DMS153 treated with DMSO at 0.1 percent for 48 hours (cell line): ENCODE data around the gene LAG3.

Source experiments
- DNase-seq: peaks from one replicate; lab custom pipeline; 2025; ENCODE audit not compliant: unreplicated experiment; lab: John Stamatoyannopoulos, UW

Gene LAG3

DNA sequence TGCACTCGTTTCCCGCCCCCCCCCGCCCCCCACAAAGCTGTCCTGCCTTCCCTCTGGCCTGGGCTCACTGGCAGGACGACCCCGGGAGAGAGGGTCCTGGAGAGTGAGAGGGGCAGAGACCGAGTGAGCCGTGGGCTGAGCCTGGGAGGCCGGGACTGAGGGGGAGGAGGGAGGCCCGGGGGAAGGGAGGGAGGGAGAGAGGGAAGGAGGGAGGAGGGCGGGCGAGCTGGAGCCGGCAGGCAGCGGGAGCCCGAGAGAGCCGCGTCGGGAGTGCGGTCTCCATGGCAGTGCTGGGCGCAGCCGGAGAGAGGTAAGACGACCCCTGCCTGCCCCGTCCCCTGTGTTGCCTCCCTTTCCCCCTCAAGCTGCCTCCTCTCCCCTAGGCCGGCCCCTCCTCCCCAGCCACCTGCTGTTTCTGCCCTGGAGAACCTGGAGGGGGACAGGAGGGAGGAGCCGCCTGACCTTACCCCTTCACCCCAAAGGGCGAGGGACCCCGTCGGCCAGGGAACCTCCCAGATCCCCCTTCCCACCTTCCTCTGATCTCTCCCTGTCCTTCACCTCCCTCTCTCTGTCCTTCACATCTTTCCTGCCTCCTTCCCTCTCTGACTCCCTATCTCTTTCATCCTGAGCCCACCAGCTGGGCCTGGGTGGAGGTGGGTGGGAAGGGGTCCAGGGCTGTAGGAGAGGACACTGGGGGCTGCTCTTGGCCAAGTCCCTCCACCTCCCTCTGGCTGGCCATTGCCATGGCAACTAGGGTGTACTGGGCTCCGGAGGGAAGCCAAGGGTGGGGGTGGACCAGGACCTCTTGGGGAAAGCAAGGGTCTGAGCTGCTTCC lies 49.5 kb downstream of the LAG3 start, which contains the start of gene GPR162:
Gene GPR162 (plus strand): TSS at position 231 of the 835 bp plus-strand sequence. CDS start 2,078 bp downstream, outside the sequence.
- no peak for DNase-seq

DNA sequence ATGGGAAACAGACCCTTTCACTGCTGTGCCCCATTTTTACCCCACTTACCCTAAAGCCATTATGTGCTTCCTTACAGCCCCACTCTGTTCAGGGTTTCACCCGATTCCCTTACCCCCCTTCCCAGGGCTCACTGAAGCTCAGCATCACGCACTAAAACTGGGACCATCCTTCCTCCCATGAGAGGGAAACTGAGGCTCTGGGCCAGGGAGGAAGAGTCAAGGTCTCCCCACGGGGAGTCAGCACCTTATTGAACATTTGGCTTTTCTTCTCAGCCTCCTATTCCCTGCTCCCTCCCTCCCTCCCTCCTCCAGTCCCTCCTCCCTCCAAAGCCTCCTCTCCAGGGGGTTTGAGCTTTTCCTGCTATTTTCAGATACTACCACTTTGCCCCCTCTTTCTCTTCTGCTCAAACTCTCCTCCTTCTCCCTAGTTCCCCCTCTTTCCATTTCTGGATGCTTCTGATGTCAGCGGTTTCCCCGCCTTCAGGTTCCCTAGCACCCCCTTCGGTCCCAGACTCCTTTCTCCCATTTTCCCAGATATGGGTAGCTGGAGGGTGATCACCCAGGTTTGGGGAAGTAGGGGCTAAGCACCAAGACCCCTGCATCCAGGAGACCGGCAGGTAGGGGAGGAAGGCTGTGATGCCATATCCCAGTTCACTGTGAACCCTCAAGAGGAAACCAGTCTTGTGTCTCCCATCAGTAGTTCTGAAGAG lies 50.3 kb downstream of the LAG3 start:
- DNase-seq = no peak

DNA sequence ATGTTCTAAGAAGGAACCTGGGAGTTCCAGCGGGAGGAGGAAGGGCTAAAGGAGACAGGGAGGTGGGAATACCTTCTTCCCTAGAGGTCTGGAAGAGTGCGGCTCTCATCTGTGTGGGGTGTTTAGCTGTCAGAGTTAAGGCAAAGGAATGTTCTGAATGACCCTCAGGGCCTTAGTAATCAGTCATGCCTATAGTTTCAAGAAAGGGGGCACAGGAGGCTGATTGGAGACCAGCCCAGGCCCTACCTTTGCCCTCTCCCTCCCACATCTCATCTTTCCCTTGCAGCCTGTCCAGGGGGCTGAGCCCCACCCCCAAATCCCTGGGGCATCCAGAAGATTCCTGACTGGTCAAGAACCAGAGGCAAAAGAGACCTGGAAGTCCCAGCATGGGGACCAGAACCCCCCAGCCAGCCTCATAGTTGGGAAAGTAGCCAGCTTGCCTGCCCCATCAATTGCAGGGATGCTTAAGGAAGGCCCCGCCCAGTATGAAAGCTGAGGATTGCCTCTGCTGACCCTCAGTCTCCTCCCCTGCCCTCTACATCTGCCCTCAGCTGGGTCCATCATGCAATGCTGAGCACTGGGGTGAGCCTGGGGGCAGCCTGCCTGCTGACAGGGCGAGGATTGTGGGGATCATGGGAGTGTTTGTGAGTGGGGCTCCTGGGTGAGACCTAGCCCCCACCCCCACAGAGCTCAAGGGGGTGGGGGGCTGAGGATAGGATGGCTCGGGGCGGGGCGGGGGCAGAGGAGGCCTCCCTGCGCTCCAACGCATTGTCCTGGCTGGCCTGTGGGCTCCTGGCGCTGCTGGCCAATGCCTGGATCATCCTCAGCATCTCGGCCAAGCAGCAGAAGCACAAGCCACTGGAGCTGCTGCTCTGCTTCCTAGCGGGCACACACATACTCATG lies 51.1 kb downstream of the LAG3 start:
- no peak for DNase-seq

DNA sequence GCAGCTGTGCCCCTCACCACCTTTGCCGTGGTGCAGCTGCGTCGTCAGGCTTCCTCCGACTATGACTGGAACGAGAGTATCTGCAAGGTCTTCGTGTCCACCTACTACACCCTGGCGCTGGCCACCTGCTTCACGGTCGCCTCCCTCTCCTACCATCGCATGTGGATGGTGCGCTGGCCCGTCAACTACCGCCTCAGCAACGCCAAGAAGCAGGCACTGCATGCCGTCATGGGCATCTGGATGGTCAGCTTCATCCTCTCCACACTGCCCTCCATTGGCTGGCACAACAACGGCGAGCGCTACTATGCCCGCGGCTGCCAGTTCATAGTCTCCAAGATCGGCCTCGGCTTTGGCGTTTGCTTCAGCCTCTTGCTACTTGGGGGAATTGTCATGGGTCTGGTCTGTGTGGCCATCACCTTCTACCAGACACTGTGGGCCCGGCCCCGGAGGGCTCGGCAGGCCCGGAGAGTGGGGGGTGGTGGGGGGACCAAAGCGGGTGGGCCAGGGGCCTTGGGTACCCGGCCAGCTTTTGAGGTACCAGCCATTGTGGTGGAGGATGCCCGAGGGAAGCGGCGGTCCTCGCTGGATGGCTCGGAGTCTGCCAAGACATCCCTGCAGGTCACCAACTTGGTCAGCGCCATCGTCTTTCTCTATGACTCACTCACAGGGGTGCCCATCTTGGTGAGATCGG lies 51.9 kb downstream of the LAG3 start:
- DNase-seq = no peak

DNA sequence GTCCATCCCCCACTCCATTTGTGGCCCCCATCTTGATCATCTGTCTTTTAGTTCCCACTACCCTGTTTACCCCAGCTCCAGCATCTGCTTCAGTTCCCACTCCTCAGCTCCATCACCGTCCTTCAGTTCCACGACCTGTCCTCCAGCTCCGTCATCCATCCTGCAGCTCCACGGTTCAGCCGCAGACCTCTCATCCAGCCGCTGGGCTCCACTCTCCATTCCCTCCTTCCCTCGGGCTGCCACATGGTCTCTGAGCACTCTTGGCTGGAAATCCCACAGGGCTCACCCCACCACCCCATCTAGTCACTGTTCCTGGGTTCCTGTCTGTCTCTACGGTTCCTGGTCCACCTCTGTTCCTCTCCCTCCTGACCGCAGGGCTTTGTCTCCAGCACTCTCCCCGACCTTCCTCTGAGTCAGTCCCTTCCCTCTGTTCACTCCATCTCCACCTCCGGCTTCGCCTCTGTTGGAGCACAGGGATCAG lies 52.6 kb downstream of the LAG3 start:
- DNase-seq = no peak

DNA sequence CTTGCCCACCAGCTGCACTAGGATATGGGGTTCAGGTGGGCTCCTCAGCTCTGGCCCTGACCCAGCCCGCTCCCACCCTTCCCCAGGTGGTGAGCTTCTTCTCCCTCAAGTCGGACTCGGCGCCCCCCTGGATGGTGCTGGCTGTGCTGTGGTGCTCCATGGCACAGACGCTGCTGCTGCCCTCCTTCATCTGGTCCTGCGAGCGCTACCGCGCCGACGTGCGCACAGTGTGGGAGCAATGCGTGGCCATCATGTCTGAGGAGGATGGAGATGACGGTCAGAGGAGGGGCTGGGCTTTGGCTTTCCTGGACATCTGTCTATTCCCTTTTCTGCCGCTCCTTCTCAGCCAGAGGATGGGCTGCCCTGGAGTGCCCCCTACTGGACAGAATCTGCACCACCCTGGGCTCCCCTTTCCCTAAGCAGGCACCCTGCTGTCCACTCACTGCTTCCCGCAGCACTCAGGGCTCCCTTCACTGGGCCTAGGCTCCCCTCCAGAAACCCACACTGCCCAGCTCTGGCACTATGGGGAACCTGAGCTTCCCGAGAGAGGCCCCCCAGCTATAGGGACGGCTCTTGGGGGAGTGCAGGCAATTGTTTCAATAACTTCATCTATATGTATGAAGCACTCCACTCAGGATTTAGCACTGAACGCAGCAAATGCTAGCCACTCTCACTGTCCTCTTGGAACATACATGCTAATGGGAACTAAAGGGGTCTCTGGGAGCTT lies 53.2 kb downstream of the LAG3 start:
- DNase-seq = peak; percentile 83

DNA sequence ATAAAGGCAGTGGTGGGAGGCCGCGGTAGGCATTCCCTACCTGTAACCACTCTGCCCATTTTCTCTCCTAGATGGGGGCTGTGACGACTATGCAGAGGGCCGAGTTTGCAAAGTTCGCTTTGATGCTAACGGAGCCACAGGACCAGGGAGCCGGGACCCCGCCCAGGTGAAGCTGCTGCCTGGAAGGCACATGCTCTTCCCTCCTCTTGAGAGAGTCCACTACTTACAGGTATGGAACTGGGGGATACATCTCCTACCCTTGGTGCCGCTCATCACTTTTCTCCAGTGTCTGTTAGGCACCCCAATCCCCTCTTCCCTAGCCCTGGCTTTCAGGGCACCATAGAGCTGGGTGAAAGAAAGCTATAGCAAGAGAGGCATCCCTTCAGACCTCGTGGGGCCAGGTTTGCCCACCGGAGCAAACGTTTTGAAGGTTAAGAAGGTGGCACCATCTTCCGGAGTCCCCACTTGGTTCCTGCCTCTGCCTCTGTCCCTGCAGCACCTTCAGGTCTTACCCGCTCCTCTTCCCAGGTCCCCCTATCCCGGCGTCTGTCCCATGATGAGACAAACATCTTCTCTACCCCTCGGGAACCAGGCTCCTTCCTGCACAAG lies 53.9 kb downstream of the LAG3 start:
- no peak for DNase-seq

DNA sequence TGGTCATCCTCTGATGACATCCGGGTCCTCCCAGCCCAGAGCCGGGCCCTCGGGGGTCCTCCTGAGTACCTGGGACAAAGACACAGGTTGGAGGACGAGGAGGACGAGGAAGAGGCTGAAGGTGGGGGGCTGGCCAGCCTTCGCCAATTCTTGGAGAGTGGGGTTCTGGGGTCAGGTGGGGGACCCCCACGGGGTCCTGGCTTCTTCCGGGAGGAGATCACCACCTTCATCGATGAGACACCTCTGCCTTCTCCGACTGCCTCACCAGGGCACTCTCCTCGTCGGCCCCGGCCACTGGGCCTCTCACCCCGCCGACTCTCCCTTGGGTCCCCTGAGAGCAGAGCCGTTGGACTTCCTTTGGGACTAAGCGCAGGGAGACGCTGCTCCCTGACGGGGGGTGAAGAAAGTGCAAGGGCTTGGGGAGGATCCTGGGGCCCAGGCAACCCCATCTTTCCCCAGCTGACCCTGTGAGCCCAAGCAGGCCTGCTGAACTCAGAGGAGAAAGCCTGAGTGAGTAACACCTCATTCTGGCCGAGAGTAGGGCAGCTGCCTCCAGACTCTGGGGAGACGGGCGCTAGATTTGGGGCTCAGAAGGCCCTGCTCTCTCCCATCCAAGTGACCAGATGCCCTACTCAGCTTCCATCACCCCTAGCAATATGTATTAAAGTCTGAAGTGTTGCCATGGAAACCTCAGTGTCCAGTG lies 54.6 kb downstream of the LAG3 start:
- DNase-seq = no peak

DNA sequence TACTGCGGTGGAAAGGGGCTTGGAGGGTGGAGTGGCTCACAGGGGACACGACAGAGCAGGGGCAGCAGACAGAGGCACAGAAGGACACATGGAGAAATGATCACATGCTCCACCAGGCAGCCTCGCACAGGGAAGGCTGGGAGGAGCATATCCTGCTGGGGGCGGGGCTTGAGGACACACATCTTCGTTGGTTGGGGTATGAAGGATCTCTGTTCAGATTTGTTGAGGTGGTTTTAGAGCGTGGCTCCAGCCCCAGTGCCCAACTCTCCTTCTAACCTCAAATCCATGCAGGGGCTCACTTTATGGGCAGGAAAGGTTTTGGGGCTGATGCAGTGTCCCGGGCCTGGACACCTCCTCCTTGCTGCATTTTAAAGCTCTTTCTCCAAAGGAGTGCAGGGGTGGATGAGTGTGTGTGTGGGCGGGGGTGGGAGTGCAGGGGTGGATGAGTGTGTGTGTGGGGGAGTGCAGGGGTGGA lies 55.2 kb downstream of the LAG3 start:
- peak; percentile 55 for DNase-seq
